PC-3 (cell line): ENCODE results near the gene TMEM259. TPM values are rescaled to one million over a fixed set of nuclear protein-coding genes. Genes with fewer than 3 reads are reported as not detected.

ENCODE experiments used
- ATAC-seq: fragments of 200-7000 bp; cut with Tn5 transposase; 2 replicates; pipeline ENCODE4 v1.9.1; 2020; ENCODE audit warnings: mild to moderate bottlenecking, moderate library complexity
- BruUV-seq: library from RNA; stranded (reverse); fragments of 400-500 nt; replicated peaks from 2 replicates; lab custom pipeline; 2021; lab: Mats Ljungman, UMichigan
- CTCF ChIA-PET: fragments of 300-600 bp; sonication (Branson Sonifier 250); formaldehyde crosslinking; loops from one replicate; lab custom pipeline; 2022; ENCODE audit warnings: antibody characterized with exemption; lab: Charles Lee
- POLR2A ChIA-PET: fragments of 300-600 bp; sonication (Branson Sonifier 250); formaldehyde crosslinking; loops from one replicate; lab custom pipeline; 2022; ENCODE audit warnings: antibody characterized with exemption; ENCODE audit not compliant: unreplicated experiment; lab: Charles Lee
- DNase-seq: peaks from one replicate; pipeline ENCODE4 v3.0.0-alpha.2; 2015
- H2AFZ ChIP-seq: fragments of 300-600 bp; sonication (generic); 2 replicates; pipeline ENCODE4 v1.6.0; 2016; ENCODE audit warnings: antibody characterized with exemption, low read length
- H3F3A ChIP-seq: fragments of 300-600 bp; sonication (generic); one replicate; pipeline ENCODE4 v1.6.0; 2017; ENCODE audit warnings: antibody characterized with exemption, low read length, control low read depth, mild to moderate bottlenecking; ENCODE audit not compliant: unreplicated experiment
- H3K27ac ChIP-seq: fragments of 300-600 bp; sonication (generic); 2 replicates; pipeline ENCODE4 v1.5.1; 2016; ENCODE audit warnings: mild to moderate bottlenecking, low read length
- H3K27me3 ChIP-seq: fragments of 300-600 bp; sonication (generic); 2 replicates; pipeline ENCODE4 v1.6.1; 2016; ENCODE audit warnings: low read length, mixed read lengths
- H3K36me3 ChIP-seq: fragments of 300-600 bp; sonication (generic); 2 replicates; pipeline ENCODE4 v1.6.1; 2016; ENCODE audit warnings: low read depth, mixed run types, low read length, mixed read lengths
- H3K4me1 ChIP-seq: fragments of 300-600 bp; sonication (generic); 2 replicates; pipeline ENCODE4 v1.5.1; 2016; ENCODE audit warnings: low read length; ENCODE audit not compliant: insufficient read depth
- H3K4me2 ChIP-seq: fragments of 300-600 bp; sonication (generic); 2 replicates; pipeline ENCODE4 v1.6.0; 2016; ENCODE audit warnings: low read length
- H3K4me3 ChIP-seq: fragments of 300-600 bp; sonication (generic); 2 replicates; pipeline ENCODE4 v1.5.1; 2016; ENCODE audit warnings: mild to moderate bottlenecking, low read length, mixed read lengths
- H3K79me2 ChIP-seq: fragments of 300-600 bp; sonication (generic); 2 replicates; pipeline ENCODE4 v1.6.1; 2017; ENCODE audit warnings: low read length, mixed read lengths
- H3K9ac ChIP-seq: fragments of 300-600 bp; sonication (generic); 2 replicates; pipeline ENCODE4 v1.6.0; 2016; ENCODE audit warnings: mild to moderate bottlenecking, low read length
- H3K9me2 ChIP-seq: fragments of 300-600 bp; sonication (generic); replicated peaks from 2 replicates; pipeline ENCODE4 v1.6.1; 2016; ENCODE audit warnings: mixed run types, low read length, mixed read lengths
- H3K9me3 ChIP-seq: fragments of 300-600 bp; sonication (generic); 2 replicates; pipeline ENCODE4 v1.6.1; 2016; ENCODE audit warnings: low read length, mixed read lengths
- H4K20me1 ChIP-seq: fragments of 300-600 bp; sonication (generic); 2 replicates; pipeline ENCODE4 v1.6.1; 2016; ENCODE audit warnings: low read length, mixed read lengths
- EZH2 ChIP-seq: fragments of 300-600 bp; sonication (generic); IDR thresholded peaks from one replicate; pipeline ENCODE4 v1.6.1; 2017; ENCODE audit warnings: antibody characterized with exemption, mild to moderate bottlenecking, low read length; ENCODE audit not compliant: unreplicated experiment
- EZH2phosphoT487 ChIP-seq: fragments of 300-600 bp; sonication (generic); IDR thresholded peaks from 2 replicates; pipeline ENCODE4 v1.6.1; 2018; ENCODE audit warnings: mild to moderate bottlenecking, antibody characterized with exemption, low read length, borderline replicate concordance
- intact Hi-C: fragments of 100-400 bp; cut with micrococcal nuclease; formaldehyde crosslinking; loops from 2 replicates; pipeline ENCODE4 v1.9.0; 2023
- total RNA-seq: library from RNA; depleted of rRNA; stranded (reverse); fragments of >200 nt; gene quantifications from 2 replicates; pipeline ENCODE4 v1.2.3, GENCODE V29; 2014
- TF ChIP-seq, protein P1 (sequence below): fragments of 300-600 bp; sonication (generic); conservative IDR thresholded peaks from 2 replicates; pipeline ENCODE4 v1.5.1; 2017; ENCODE audit warnings: antibody characterized with exemption, low read depth, mild to moderate bottlenecking, low read length

TMEM259 gene
- total RNA-seq, 1 experiment from 2014 or later, result 136 TPM

DNA sequence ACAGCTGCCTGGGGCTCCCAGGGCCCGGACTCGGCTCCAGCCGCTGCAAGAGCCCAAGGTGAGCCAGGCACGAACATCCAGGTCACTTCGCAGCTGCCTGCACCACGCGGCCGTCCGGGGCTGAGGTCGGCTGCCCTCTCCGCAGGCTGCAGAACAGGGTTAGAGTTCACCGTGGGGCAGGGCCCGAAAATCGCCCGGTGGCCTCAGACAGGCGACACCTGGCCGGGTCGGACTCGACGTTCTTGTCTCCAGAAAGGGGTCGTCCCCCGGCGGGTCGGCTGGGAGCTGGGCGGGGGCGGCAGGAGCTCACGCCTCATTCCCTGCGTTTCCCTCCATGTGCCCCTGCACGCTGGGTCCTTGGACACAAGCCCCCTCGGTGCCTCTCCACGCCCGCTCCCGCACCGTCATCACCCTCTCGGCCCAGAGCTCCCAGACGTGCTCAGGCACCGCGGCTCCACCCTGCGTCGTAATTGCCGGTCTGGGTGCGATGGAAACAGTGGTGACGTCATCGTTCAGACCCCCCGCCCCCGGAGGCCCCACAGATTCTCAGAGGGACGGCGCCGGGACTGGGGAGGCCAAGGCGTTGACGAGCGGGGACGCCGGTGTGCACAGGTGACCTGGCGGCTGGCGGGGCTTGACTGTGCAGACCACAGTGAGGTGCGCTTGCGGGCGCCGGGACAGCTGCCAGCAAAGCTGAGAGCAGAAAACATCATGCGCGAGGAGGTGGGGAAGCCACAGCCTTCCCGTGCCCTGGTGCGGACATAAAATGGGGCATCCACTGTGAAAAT is 24.7 kb downstream of the TMEM259 start:
- peak; percentile 19 for DNase-seq
- peak overlapping the region; percentile 35; the same call in 1 of the 2 replicates for H3K4me3 ChIP-seq

DNA sequence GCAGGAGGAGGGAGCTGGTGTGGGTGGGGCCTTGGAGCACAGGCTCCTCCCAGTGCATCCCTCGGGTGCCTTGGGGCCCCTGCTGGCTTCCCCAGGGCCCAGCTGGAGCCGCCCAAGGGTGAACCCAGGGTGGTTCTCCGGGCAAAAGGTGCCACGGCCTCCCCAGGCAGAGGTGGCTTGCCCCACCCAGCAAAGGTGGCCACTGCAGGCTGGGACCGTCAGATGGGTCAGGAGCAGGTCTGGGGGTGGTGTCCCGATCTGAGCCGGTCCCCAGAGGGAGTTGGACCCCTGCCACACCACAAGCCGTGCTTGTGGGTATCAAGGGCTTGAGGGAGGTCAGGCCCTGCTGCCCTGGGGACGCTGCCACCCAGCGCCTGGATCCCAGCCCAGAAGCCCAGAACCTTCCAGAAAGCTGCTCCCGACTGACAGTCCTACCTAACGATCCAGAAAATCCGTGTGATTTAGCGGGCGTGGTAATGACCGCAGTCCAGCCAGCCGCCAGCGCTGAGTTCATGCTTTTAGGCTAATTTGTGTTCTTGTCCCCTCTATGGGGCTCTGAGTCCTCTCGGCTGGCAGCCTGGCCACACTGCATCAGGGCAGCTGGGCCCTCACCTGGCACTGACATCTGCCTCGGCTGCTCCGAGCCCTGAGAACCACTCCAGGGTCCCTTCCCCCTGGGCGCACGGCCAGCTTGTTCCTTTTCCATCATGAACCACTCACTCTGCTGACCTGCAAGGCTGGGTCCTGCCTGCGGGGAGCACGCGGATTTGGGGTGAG is 25.7 kb downstream of the TMEM259 start:
- Histone ChIP-seq H3K27ac (no peak overlapping the region), H3K79me2 (no peaks in the 10 kb centered on the region), H3K27me3 (no peaks in the 10 kb centered on the region; the same call in 1 of the 2 replicates), H3K9ac (no peak overlapping the region), H3K36me3 (no peaks in the 10 kb centered on the region; the same call in 1 of the 2 replicates), H3K4me1 (peaks cover 8% of the 10 kb centered on the region), H3K9me3 (no peaks in the 10 kb centered on the region), H3F3A (no peaks in the 10 kb centered on the region), H3K9me2 (no peaks in the 10 kb centered on the region), H3K4me2 (no peak overlapping the region), H3K4me3 (no peak overlapping the region), H2AFZ (no peak overlapping the region), H4K20me1 (no peaks in the 10 kb centered on the region)
- BruUV-seq, result no TSS peak
- CTCF ChIA-PET, result no interaction called here
- DNase-seq (no peak), ATAC-seq (no peak)
- TF ChIP-seq EZH2phosphoT487 (no peak), EZH2 (no peak)
- TF ChIP-seq, protein P1, sequence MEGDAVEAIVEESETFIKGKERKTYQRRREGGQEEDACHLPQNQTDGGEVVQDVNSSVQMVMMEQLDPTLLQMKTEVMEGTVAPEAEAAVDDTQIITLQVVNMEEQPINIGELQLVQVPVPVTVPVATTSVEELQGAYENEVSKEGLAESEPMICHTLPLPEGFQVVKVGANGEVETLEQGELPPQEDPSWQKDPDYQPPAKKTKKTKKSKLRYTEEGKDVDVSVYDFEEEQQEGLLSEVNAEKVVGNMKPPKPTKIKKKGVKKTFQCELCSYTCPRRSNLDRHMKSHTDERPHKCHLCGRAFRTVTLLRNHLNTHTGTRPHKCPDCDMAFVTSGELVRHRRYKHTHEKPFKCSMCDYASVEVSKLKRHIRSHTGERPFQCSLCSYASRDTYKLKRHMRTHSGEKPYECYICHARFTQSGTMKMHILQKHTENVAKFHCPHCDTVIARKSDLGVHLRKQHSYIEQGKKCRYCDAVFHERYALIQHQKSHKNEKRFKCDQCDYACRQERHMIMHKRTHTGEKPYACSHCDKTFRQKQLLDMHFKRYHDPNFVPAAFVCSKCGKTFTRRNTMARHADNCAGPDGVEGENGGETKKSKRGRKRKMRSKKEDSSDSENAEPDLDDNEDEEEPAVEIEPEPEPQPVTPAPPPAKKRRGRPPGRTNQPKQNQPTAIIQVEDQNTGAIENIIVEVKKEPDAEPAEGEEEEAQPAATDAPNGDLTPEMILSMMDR, result no peak
- POLR2A ChIA-PET, result no interaction called here
- intact Hi-C loops, result no loop called here

More for the DNA sequence above, 24.7 kb downstream of the TMEM259 start:
- ATAC-seq, result peak; percentile 20; the same call in 1 of the 2 replicates
- H3K27me3 ChIP-seq, result no peaks in the 10 kb centered on the region; the same call in 1 of the 2 replicates
- intact Hi-C loops, result no loop called here
- CTCF ChIA-PET, result no interaction called here
- TF ChIP-seq EZH2 (no peak), EZH2phosphoT487 (no peak)
- TF ChIP-seq, protein P1, result no peak
- H3K27ac ChIP-seq, result no peak overlapping the region
- no peaks in the 10 kb centered on the region for H3K9me3 ChIP-seq
- no TSS peak for BruUV-seq
- no peaks in the 10 kb centered on the region for H3K79me2 ChIP-seq
- no peaks in the 10 kb centered on the region for H4K20me1 ChIP-seq
- H3K4me2 ChIP-seq, result peak overlapping the region; percentile 72
- H3K4me1 ChIP-seq, result peaks cover 8% of the 10 kb centered on the region
- H3K9ac ChIP-seq, result no peak overlapping the region
- no peaks in the 10 kb centered on the region for H3F3A ChIP-seq
- no peaks in the 10 kb centered on the region for H3K9me2 ChIP-seq
- POLR2A ChIA-PET, result no interaction called here
- no peak overlapping the region for H2AFZ ChIP-seq
- H3K36me3 ChIP-seq, result no peaks in the 10 kb centered on the region; the same call in 1 of the 2 replicates
